Astrocyte of the cerebellum (primary cell): ENCODE measurements around the gene DUS1L.

Source experiments
- DNase-seq: peaks from one replicate; pipeline ENCODE4 v3.0.0-alpha.2; 2011; ENCODE audit warnings: low read depth
- H3K4me3 ChIP-seq: 2 replicates; pipeline ENCODE4 v1.5.1; 2011; ENCODE audit warnings: mild to moderate bottlenecking, low read depth, low read length, moderate library complexity
- CTCF ChIP-seq: IDR thresholded peaks from 2 replicates; pipeline ENCODE4 v1.5.1; 2012; ENCODE audit warnings: low read length, low read depth, moderate library complexity, mild to moderate bottlenecking; ENCODE audit errors: missing control alignments
- in situ Hi-C: cut with HindIII; loops from 2 replicates; pipeline ENCODE4 v1.10.0; 2017; ENCODE audit warnings: low sequenced_read_pairs

Gene DUS1L

GRCh38 chr17:82048571-82048971 is 17.0 kb downstream of the DUS1L start:
- TF ChIP-seq CTCF = no peak
- no peak for DNase-seq
- in situ Hi-C loops = no loop called here
- H3K4me3 ChIP-seq = no peak overlapping the region

DNA sequence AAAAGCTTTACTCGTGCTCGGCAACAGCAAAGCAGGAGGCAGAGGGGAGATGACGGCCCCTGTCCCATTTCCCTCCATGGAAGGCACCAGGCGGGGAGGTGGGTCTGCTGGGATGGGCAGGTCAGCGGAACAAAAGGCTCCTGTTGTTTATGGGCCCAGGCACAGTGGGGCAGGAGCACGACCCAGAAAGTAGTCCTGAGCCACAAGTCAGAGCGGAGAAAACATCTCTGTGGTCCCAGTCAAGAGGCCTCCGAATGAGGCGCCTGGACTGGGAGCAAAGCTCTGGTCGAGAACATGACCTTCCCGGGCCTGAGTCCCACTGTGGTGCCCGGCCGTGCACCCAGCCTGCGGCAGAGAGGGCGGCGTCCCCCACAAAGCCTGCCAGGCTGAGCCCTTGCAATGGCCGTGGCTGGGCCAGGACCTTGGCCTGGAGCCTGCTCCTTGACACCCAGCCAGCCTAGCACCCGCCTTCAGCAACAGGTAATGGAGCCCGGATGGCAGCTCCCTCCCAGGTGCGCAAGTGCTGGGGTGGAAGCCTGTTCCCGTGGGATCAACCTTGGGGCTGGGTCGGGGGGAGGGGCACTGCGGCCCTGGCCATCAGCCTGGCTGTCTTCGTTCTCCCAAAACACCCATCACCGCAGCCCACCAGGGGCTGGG is 17.6 kb downstream of the DUS1L start:
- TF ChIP-seq CTCF = no peak
- no peak overlapping the region for H3K4me3 ChIP-seq
- no peak for DNase-seq
- in situ Hi-C loops = no loop called here

GRCh38 chr17:82047379-82047778 is 18.2 kb downstream of the DUS1L start:
- in situ Hi-C loops = no loop called here
- no peak overlapping the region for H3K4me3 ChIP-seq
- no peak for TF ChIP-seq CTCF
- DNase-seq = no peak

DNA sequence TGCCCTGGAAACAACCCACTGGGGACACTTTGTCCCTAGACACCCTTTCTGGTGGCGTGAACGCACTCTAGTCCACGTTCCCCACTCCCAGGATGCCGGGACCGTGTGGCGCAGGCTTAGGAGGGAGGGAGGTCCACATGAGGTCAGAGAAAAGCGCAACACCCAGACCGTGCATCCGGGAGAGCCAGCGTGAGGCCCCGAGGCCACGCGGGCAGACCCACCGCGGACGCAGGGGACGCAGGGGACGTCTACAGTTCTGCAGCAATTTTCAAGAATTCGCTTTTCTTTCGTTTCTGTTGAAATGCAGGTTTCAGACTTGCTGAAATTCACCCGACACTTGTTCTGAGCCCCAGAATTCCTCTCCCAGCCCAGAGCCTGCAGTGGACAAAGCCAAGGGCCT is 18.7 kb downstream of the DUS1L start:
- DNase-seq = no peak
- TF ChIP-seq CTCF = no peak
- no peak overlapping the region for H3K4me3 ChIP-seq
- in situ Hi-C loops = no loop called here

GRCh38 chr17:82045936-82046484 is 19.6 kb downstream of the DUS1L start:
- no peak for TF ChIP-seq CTCF
- in situ Hi-C loops = no loop called here
- no peak overlapping the region for H3K4me3 ChIP-seq
- DNase-seq = no peak

DNA sequence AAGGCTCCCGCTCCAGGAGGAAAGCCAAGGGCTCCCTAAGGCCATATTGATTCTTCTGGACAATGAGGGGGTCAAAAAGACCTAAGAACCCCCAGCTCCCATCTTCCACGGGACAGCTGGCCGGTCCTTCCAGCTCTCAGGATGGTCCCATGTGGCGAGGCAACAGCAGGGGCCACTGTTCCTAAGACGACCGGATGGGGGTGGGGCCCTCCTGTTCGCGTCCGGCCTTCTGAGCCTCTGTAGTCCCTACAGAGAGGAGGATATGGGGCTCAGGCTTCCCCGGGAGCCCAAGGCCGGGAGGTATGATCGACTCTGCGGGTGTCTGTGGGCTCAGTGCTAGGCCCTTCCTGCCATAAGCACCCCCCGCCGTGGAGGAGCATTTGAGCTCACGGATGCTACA is 22.1 kb downstream of the DUS1L start:
- no peak for DNase-seq
- TF ChIP-seq CTCF = no peak
- no peak overlapping the region for H3K4me3 ChIP-seq
- in situ Hi-C loops = no loop called here

GRCh38 chr17:82042649-82043048 is 23.0 kb downstream of the DUS1L start:
- in situ Hi-C loops = no loop called here
- no peak overlapping the region for H3K4me3 ChIP-seq
- no peak for DNase-seq
- no peak for TF ChIP-seq CTCF
